ENCODE measurements around the gene APBA2.
"Not testable (repeated sequence)": the region's sequence is repeated elsewhere in the genome, so short reads cannot be mapped to it uniquely, and the experiment has no call there.

GRCh38 chr15:28848521-28848920, 37.3 kb upstream of the APBA2 start, which contains the start of gene GOLGA6L7:
- TF ChIP-seq EED (CRISPR knock-in tag; IDR thresholded peaks at IDR 0.05); RFX5 (IDR thresholded peaks at IDR 0.05; ENCODE audit: low read depth, low read length): not testable (repeated sequence)

Data from HepG2 (cell line).